GM19025 (cell line): Measurements from ENCODE around the gene AFAP1L2.

Experiments
- ATAC-seq: cut with Tn5 transposase; IDR thresholded peaks from one replicate; pipeline ENCODE4 v1.9.1; 2021; ENCODE audit warnings: mild to moderate bottlenecking, low read depth, moderate library complexity; ENCODE audit not compliant: unreplicated experiment

The AFAP1L2 gene

GRCh38 chr10:114255227-114255626, 149.1 kb downstream of the AFAP1L2 start:
- no peak for ATAC-seq

GRCh38 chr10:114252883-114253282, 151.4 kb downstream of the AFAP1L2 start:
- ATAC-seq = no peak

- ATAC-seq = no peak
These were observed 152.2 kb downstream of the AFAP1L2 start for GRCh38 chr10:114252092-114252491.

- ATAC-seq = no peak
These were observed 153.6 kb downstream of the AFAP1L2 start for GRCh38 chr10:114250716-114251115.

GRCh38 chr10:114250236-114250635, 154.1 kb downstream of the AFAP1L2 start:
- ATAC-seq = no peak

GRCh38 chr10:114246679-114247305, 157.5 kb downstream of the AFAP1L2 start:
- no peak for ATAC-seq

- no peak for ATAC-seq
These were observed 159.0 kb downstream of the AFAP1L2 start for GRCh38 chr10:114245121-114245791.
